ENCODE data around the gene KRT82. TPM values are rescaled to one million over a fixed set of nuclear protein-coding genes. Genes with fewer than 3 reads are reported as not detected.

Gene KRT82
- total RNA-seq, 1 experiment from 2014 or later: not detected

GRCh38 chr12:52407918-52408317 lies 1.8 kb upstream of the KRT82 start:
- H3K36me3 ChIP-seq (ENCODE audit: control insufficient read depth, insufficient read depth, low read length): no peaks in the 10 kb centered on the region
- intact Hi-C loops (cut with micrococcal nuclease; ENCODE audit: unreplicated experiment): no loop called here
- H3K4me1 Mint-ChIP-seq (ENCODE audit: low read depth, unreplicated experiment): no peaks in the 10 kb centered on the region
- no peaks in the 10 kb centered on the region for H3K27me3 ChIP-seq (replicated peaks; ENCODE audit: control insufficient read depth, insufficient read depth, low read length)
- H3K9me3 Mint-ChIP-seq (ENCODE audit: unreplicated experiment): peaks cover 10% of the 10 kb centered on the region
- no peak overlapping the region for H3K27ac Mint-ChIP-seq (ENCODE audit: unreplicated experiment)
- H3K4me3 Mint-ChIP-seq (ENCODE audit: unreplicated experiment): no peak overlapping the region
- H3K9me3 ChIP-seq: no peaks in the 10 kb centered on the region
- peak in 1 of 2 experiments; percentile 15 for DNase-seq
- H3K4me3 ChIP-seq (ENCODE audit: low read depth, low read length): no peak overlapping the region
- no peaks in the 10 kb centered on the region for H3K27me3 Mint-ChIP-seq (ENCODE audit: insufficient read depth, unreplicated experiment)
- no peaks in the 10 kb centered on the region for H3K4me1 ChIP-seq
- TF ChIP-seq CTCF (IDR thresholded peaks at IDR 0.05; ENCODE audit: insufficient read depth in 1 of 2, low read depth in 1 of 2, low read length in 1 of 2, severe bottlenecking in 1 of 2, unreplicated experiment in 1 of 2): peak in 1 of 2 experiments; percentile 16
- ChIA-PET POLR2A (no interaction called here), CTCF (interaction anchor here (0.6 to 0.9 kb wide), 4 partner anchors 10 to 104 kb away, joined by 3 read pairs; partner anchors contain the start of gene KRT6A)
- H3K36me3 Mint-ChIP-seq (ENCODE audit: insufficient read depth, unreplicated experiment): peaks cover 4% of the 10 kb centered on the region
- BruUV-seq (replicated peaks): no TSS peak

GRCh38 chr12:52404951-52405350 lies 1.2 kb downstream of the KRT82 start:
- no peaks in the 10 kb centered on the region for H3K27me3 Mint-ChIP-seq (ENCODE audit: insufficient read depth, unreplicated experiment)
- Histone ChIP-seq H3K27me3 (replicated peaks; ENCODE audit: control insufficient read depth, insufficient read depth, low read length) (no peaks in the 10 kb centered on the region), H3K36me3 (ENCODE audit: control insufficient read depth, insufficient read depth, low read length) (no peaks in the 10 kb centered on the region), H3K9me3 (no peaks in the 10 kb centered on the region), H3K4me1 (no peaks in the 10 kb centered on the region), H3K4me3 (ENCODE audit: low read depth, low read length) (no peak overlapping the region)
- BruUV-seq (replicated peaks): no TSS peak
- CTCF ChIA-PET: interaction anchor here (1.5 kb wide), 1 partner anchor 9 kb away, joined by 6 read pairs; no protein-coding TSS in a partner anchor
- no peaks in the 10 kb centered on the region for H3K4me1 Mint-ChIP-seq (ENCODE audit: low read depth, unreplicated experiment)
- H3K36me3 Mint-ChIP-seq (ENCODE audit: insufficient read depth, unreplicated experiment): peaks cover 4% of the 10 kb centered on the region
- DNase-seq: no peak
- H3K27ac Mint-ChIP-seq (ENCODE audit: unreplicated experiment): no peak overlapping the region
- TF ChIP-seq CTCF (IDR thresholded peaks at IDR 0.05; ENCODE audit: insufficient read depth in 1 of 2, low read depth in 1 of 2, low read length in 1 of 2, severe bottlenecking in 1 of 2, unreplicated experiment in 1 of 2): peak in 1 of 2 experiments; percentile 34
- intact Hi-C loops (cut with micrococcal nuclease; ENCODE audit: unreplicated experiment): no loop called here
- peaks cover 10% of the 10 kb centered on the region for H3K9me3 Mint-ChIP-seq (ENCODE audit: unreplicated experiment)
- H3K4me3 Mint-ChIP-seq (ENCODE audit: unreplicated experiment): no peak overlapping the region
- POLR2A ChIA-PET: no interaction called here

DNA sequence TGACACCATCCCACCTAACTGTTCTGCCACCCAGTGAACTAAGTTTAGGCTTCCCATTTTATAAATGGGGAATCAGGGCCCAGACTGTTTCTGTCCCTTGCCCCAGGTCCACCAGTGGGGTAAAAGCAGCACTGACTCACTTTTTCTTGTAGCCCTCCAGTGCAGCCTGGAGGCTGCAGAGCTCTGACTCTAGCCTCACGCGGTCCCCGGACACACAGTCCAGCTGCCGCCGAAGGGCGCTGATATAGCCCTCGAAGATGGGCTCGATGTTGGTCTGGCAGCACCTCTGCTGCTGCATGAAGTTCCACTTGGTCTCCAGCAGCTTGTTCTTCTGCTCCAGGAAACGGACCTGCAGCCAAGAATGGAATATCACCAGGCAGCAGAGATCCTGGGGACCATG lies 2.6 kb downstream of the KRT82 start:
- Histone ChIP-seq H3K4me1 (no peaks in the 10 kb centered on the region), H3K36me3 (ENCODE audit: control insufficient read depth, insufficient read depth, low read length) (no peaks in the 10 kb centered on the region), H3K9me3 (no peaks in the 10 kb centered on the region), H3K4me3 (ENCODE audit: low read depth, low read length) (no peak overlapping the region), H3K27me3 (replicated peaks; ENCODE audit: control insufficient read depth, insufficient read depth, low read length) (no peaks in the 10 kb centered on the region)
- peaks cover 5% of the 10 kb centered on the region for H3K9me3 Mint-ChIP-seq (ENCODE audit: unreplicated experiment)
- POLR2A ChIA-PET: no interaction called here
- DNase-seq: no peak
- no peak overlapping the region for H3K27ac Mint-ChIP-seq (ENCODE audit: unreplicated experiment)
- no peak overlapping the region for H3K4me3 Mint-ChIP-seq (ENCODE audit: unreplicated experiment)
- no peaks in the 10 kb centered on the region for H3K4me1 Mint-ChIP-seq (ENCODE audit: low read depth, unreplicated experiment)
- no TSS peak for BruUV-seq (replicated peaks)
- H3K27me3 Mint-ChIP-seq (ENCODE audit: insufficient read depth, unreplicated experiment): no peaks in the 10 kb centered on the region
- CTCF ChIA-PET: interaction anchor here (1.4 to 1.5 kb wide), 2 partner anchors 8 to 467 kb away, joined by 4 to 6 read pairs; no protein-coding TSS in a partner anchor
- intact Hi-C loops (cut with micrococcal nuclease; ENCODE audit: unreplicated experiment): no loop called here
- peaks cover 4% of the 10 kb centered on the region for H3K36me3 Mint-ChIP-seq (ENCODE audit: insufficient read depth, unreplicated experiment)
- TF ChIP-seq CTCF (IDR thresholded peaks at IDR 0.05; ENCODE audit: insufficient read depth in 1 of 2, low read depth in 1 of 2, low read length in 1 of 2, severe bottlenecking in 1 of 2, unreplicated experiment in 1 of 2): no peak
